SU-DHL-6 (cell line): ENCODE data around the gene SULT1C4.

Experiments used
- H2AFZ ChIP-seq: fragments of 200-600 bp; sonication (generic); 2 replicates; pipeline ENCODE4 v1.6.1; 2014; ENCODE audit warnings: low read depth, mild to moderate bottlenecking, moderate library complexity, mixed read lengths, antibody characterized with exemption, low read length; ENCODE audit not compliant: severe bottlenecking
- H3F3A ChIP-seq: fragments of 200-600 bp; shearing (Covaris generic); 2 replicates; pipeline ENCODE4 v1.6.0; 2016; ENCODE audit warnings: antibody characterized with exemption, mild to moderate bottlenecking; ENCODE audit not compliant: insufficient read depth
- H3K27ac ChIP-seq: fragments of 200-600 bp; sonication (generic); 2 replicates; pipeline ENCODE4 v1.5.1; 2016; ENCODE audit warnings: low read depth, mild to moderate bottlenecking, low read length, moderate library complexity, mixed read lengths
- H3K27me3 ChIP-seq: fragments of 200-600 bp; sonication (generic), shearing (Covaris generic); 2 replicates; pipeline ENCODE4 v1.6.0; 2014; ENCODE audit warnings: mild to moderate bottlenecking, low read length
- H3K36me3 ChIP-seq: fragments of 200-600 bp; sonication (generic); 2 replicates; pipeline ENCODE4 v1.6.1; 2014; ENCODE audit warnings: mild to moderate bottlenecking, low read length, mixed read lengths
- H3K4me2 ChIP-seq: fragments of 300-600, 200-600 bp; shearing (Covaris generic), sonication (generic); 2 replicates; pipeline ENCODE4 v1.6.0; 2014; ENCODE audit warnings: low read length, low read depth, mild to moderate bottlenecking; ENCODE audit not compliant: poor library complexity, severe bottlenecking
- H3K4me3 ChIP-seq: fragments of 200-600 bp; sonication (generic); 2 replicates; pipeline ENCODE4 v1.5.1; 2014; ENCODE audit warnings: antibody characterized with exemption, low read length, mild to moderate bottlenecking, mixed read lengths; ENCODE audit not compliant: insufficient read depth, poor library complexity, severe bottlenecking
- H3K79me2 ChIP-seq: fragments of 200-600 bp; sonication (generic); 2 replicates; pipeline ENCODE4 v1.6.1; 2014; ENCODE audit warnings: mild to moderate bottlenecking, low read length, moderate library complexity; ENCODE audit not compliant: insufficient read depth
- H3K9ac ChIP-seq: fragments of 200-600 bp; sonication (generic); 2 replicates; pipeline ENCODE4 v1.7.0; 2014; ENCODE audit warnings: mild to moderate bottlenecking, low read length
- H3K9me2 ChIP-seq: fragments of 200-600 bp; sonication (generic); replicated peaks from 2 replicates; pipeline ENCODE4 v1.6.1; 2014; ENCODE audit warnings: low read length; ENCODE audit not compliant: insufficient read depth
- H3K9me3 ChIP-seq: fragments of 200-600 bp; sonication (generic); 2 replicates; pipeline ENCODE4 v1.6.1; 2014; ENCODE audit warnings: low read length, mixed read lengths; ENCODE audit not compliant: insufficient read depth
- H4K20me1 ChIP-seq: fragments of 200-600 bp; sonication (generic); 2 replicates; pipeline ENCODE4 v1.6.1; 2014; ENCODE audit warnings: low read depth, mild to moderate bottlenecking, antibody characterized with exemption, low read length, moderate library complexity, mixed read lengths
- EZH2phosphoT487 ChIP-seq: fragments of 200-600 bp; sonication (generic), shearing (Covaris generic); conservative IDR thresholded peaks from 2 replicates; pipeline ENCODE4 v1.6.1; 2018; ENCODE audit warnings: mild to moderate bottlenecking, antibody characterized with exemption, low read length, moderate library complexity, mixed read lengths
- TF ChIP-seq, protein P1 (sequence below): fragments of 200-600 bp; sonication (generic); IDR thresholded peaks from one replicate; pipeline ENCODE4 v1.5.1; 2017; ENCODE audit warnings: antibody characterized with exemption, mild to moderate bottlenecking, low read length, moderate library complexity; ENCODE audit not compliant: insufficient read depth, poor library complexity, severe bottlenecking

Gene SULT1C4

DNA sequence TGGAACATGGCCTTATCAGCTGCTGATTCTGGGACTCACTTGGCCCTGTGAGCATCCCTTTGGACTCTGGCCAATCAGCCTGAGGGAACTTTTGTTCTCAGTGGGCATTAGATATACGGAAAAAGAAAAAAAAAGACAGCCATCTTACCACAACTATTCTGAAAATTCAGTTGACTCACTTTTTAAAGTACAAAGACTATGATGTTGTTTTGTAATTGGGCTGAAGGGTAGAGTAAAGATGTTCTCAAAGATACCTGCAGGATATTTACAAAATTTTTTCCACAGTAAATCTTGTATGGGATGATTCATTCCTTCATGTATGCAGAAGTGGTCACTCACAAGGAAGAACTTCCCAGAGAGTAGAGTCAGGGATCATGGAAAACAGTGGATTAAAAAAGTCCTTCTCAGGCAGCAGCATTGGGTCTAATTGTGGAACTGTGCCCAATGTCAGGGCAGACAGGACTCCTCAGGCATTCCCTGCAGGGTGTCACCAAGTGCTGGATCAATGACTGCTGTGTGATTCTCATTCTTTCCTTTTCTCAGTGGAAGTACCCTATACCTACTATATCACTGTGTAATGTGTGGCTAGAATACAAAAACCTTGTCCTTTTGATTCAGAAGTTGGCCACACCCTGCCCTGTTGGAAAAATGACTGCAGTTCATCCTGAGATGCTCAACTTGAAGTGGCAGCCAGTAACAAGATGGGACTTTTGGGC lies 35.4 kb downstream of the SULT1C4 start:
- Histone ChIP-seq H4K20me1 (no peaks in the 10 kb centered on the region), H3K9me2 (no peaks in the 10 kb centered on the region), H3K27ac (no peak overlapping the region), H2AFZ (no peak overlapping the region), H3K4me2 (no peak overlapping the region), H3K36me3 (no peaks in the 10 kb centered on the region), H3K9me3 (no peaks in the 10 kb centered on the region), H3K27me3 (no peaks in the 10 kb centered on the region), H3F3A (no peaks in the 10 kb centered on the region), H3K4me3 (no peak overlapping the region), H3K79me2 (no peaks in the 10 kb centered on the region), H3K9ac (no peak overlapping the region)
- TF ChIP-seq EZH2phosphoT487, result no peak
- TF ChIP-seq, protein P1, sequence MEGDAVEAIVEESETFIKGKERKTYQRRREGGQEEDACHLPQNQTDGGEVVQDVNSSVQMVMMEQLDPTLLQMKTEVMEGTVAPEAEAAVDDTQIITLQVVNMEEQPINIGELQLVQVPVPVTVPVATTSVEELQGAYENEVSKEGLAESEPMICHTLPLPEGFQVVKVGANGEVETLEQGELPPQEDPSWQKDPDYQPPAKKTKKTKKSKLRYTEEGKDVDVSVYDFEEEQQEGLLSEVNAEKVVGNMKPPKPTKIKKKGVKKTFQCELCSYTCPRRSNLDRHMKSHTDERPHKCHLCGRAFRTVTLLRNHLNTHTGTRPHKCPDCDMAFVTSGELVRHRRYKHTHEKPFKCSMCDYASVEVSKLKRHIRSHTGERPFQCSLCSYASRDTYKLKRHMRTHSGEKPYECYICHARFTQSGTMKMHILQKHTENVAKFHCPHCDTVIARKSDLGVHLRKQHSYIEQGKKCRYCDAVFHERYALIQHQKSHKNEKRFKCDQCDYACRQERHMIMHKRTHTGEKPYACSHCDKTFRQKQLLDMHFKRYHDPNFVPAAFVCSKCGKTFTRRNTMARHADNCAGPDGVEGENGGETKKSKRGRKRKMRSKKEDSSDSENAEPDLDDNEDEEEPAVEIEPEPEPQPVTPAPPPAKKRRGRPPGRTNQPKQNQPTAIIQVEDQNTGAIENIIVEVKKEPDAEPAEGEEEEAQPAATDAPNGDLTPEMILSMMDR, result no peak

DNA sequence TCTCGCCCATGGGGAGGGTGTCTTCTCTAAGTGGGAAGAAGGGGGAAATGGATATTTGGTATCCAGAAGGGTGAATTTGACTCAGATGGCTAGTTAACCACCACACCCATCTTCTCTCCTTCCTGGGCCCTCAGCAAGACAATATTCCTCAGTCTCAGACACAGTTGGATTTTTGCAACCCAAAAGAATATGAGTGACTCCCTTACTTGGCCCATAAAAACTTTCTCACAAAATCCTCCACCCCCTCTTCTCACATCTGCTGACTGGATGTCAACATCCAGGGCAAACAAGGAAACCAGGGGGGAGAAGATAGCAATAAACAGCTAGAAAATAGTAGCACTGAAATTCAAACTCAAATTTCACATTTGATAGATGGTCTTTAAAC lies 35.9 kb downstream of the SULT1C4 start:
- H3K9ac ChIP-seq, result no peak overlapping the region
- no peaks in the 10 kb centered on the region for H3K27me3 ChIP-seq
- H2AFZ ChIP-seq, result no peak overlapping the region
- H3F3A ChIP-seq, result no peaks in the 10 kb centered on the region
- H3K4me3 ChIP-seq, result no peak overlapping the region
- no peaks in the 10 kb centered on the region for H3K36me3 ChIP-seq
- no peaks in the 10 kb centered on the region for H3K79me2 ChIP-seq
- H3K9me2 ChIP-seq, result no peaks in the 10 kb centered on the region
- H4K20me1 ChIP-seq, result no peaks in the 10 kb centered on the region
- H3K27ac ChIP-seq, result no peak overlapping the region
- TF ChIP-seq, protein P1, result no peak
- TF ChIP-seq EZH2phosphoT487, result no peak
- H3K4me2 ChIP-seq, result no peak overlapping the region
- no peaks in the 10 kb centered on the region for H3K9me3 ChIP-seq

DNA sequence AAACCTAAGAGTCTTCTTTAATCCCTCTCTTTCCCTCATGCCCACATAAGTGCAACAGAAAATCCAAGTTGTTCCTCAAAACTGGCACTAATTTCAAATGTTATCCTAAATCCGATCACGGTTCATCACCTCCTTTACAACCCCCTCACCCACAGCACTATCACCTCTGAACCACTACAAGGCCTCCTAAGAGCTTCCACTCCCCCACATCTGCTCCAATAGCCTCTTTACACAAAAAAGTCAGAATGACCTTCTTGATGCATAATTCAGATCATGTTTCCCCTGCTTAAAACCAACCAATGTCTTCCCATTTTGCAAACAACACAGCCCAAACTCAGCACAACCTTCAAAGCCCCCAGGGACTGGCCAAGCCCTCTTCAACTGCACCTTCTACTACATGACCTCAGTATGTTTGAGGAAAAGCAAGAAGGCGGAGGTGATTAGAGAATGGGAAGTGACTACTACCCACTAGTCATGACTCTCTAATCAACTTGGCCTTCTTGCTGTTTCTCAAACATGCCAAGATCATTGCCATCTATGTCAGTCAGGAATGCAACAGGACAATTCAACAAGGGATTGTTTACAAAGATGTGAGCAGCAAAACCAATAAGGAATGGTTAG lies 36.6 kb downstream of the SULT1C4 start:
- no peaks in the 10 kb centered on the region for H3K79me2 ChIP-seq
- H2AFZ ChIP-seq, result no peak overlapping the region
- H3K27me3 ChIP-seq, result no peaks in the 10 kb centered on the region
- no peaks in the 10 kb centered on the region for H4K20me1 ChIP-seq
- H3K4me2 ChIP-seq, result no peak overlapping the region
- H3K27ac ChIP-seq, result no peak overlapping the region
- no peak overlapping the region for H3K4me3 ChIP-seq
- H3F3A ChIP-seq, result no peaks in the 10 kb centered on the region
- no peaks in the 10 kb centered on the region for H3K9me3 ChIP-seq
- no peaks in the 10 kb centered on the region for H3K36me3 ChIP-seq
- no peak overlapping the region for H3K9ac ChIP-seq
- TF ChIP-seq EZH2phosphoT487, result no peak
- TF ChIP-seq, protein P1, result no peak
- no peaks in the 10 kb centered on the region for H3K9me2 ChIP-seq
